GM13976 (cell line): ENCODE measurements around the gene BAIAP3.

Experiments
- DNase-seq: peaks from one replicate; pipeline ENCODE4 v3.0.0; 2012; ENCODE audit warnings: low spot score
- in situ Hi-C: fragments of 300-500 bp; cut with MboI; formaldehyde crosslinking; loops from one replicate; pipeline ENCODE4 v1.12.0; 2022; ENCODE audit warnings: low sequenced_read_pairs, mixed read lengths, inconsistent platforms; ENCODE audit not compliant: unreplicated experiment
- TF ChIP-seq, protein P1 (sequence below): IDR thresholded peaks from 2 replicates; pipeline ENCODE4 v1.5.1; 2012; ENCODE audit warnings: borderline replicate concordance, mild to moderate bottlenecking; ENCODE audit not compliant: insufficient read depth; ENCODE audit errors: extremely low read depth, missing control alignments, control extremely low read depth

Gene BAIAP3

DNA sequence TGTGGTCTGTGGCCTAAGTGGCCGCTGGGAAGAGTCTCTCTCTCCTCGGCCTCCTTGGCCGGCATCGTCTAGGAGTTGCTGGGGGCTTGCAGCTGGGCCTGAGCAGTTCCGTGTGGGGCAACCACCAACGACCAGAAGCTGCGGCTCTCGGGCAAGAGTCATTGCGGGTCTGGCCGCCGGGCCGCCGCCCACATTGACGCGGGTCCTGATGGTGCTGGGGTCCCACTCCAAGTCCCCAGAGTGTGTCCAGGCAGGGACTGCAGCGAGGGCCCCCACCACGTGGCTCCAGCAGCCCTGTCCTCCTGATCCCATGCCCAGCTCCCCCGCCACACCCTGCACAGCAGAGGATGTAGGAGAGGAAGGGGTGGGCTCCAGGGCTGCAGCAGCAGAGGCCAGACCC lies 50.1 kb downstream of the BAIAP3 start:
- in situ Hi-C loops, result no loop called here
- DNase-seq, result no peak
- TF ChIP-seq, protein P1, sequence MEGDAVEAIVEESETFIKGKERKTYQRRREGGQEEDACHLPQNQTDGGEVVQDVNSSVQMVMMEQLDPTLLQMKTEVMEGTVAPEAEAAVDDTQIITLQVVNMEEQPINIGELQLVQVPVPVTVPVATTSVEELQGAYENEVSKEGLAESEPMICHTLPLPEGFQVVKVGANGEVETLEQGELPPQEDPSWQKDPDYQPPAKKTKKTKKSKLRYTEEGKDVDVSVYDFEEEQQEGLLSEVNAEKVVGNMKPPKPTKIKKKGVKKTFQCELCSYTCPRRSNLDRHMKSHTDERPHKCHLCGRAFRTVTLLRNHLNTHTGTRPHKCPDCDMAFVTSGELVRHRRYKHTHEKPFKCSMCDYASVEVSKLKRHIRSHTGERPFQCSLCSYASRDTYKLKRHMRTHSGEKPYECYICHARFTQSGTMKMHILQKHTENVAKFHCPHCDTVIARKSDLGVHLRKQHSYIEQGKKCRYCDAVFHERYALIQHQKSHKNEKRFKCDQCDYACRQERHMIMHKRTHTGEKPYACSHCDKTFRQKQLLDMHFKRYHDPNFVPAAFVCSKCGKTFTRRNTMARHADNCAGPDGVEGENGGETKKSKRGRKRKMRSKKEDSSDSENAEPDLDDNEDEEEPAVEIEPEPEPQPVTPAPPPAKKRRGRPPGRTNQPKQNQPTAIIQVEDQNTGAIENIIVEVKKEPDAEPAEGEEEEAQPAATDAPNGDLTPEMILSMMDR, result no peak

- DNase-seq, result no peak
- TF ChIP-seq, protein P1, result no peak
- in situ Hi-C loops, result no loop called here
These were observed 51.8 kb downstream of the BAIAP3 start for GRCh38 chr16:1385232-1385631.

GRCh38 chr16:1387331-1387730 lies 53.9 kb downstream of the BAIAP3 start:
- TF ChIP-seq, protein P1, result no peak
- no peak for DNase-seq
- in situ Hi-C loops, result no loop called here

- DNase-seq, result no peak
- TF ChIP-seq, protein P1, result no peak
- in situ Hi-C loops, result no loop called here
These were observed 56.3 kb downstream of the BAIAP3 start for GRCh38 chr16:1389762-1390161.

DNA sequence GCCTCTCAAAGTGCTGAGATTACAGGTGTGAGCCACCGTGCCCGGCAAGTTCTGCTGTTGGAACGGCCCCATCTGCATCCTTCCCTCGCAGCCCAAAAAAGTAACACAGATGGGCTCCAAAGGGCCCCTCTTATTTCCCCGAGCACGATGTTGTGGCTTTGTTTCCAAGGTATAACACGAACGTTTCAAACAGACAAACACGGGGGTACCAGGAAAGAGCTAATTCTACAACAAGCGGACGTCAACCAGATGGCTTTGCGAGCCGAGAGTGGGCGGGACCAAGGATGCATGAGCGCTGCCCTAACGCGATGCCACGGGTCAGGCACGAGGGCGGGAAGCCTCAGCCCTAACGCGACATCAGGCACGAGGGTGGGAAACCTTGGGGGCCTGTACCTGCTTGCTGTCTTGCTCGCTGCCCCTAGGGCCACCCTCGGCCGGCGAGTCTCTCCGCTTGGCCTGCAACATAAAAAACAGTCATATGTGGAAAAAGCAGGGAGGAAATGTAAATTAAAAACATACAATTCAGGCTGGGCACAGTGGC lies 56.9 kb downstream of the BAIAP3 start:
- in situ Hi-C loops, result no loop called here
- TF ChIP-seq, protein P1, result no peak
- no peak for DNase-seq

DNA sequence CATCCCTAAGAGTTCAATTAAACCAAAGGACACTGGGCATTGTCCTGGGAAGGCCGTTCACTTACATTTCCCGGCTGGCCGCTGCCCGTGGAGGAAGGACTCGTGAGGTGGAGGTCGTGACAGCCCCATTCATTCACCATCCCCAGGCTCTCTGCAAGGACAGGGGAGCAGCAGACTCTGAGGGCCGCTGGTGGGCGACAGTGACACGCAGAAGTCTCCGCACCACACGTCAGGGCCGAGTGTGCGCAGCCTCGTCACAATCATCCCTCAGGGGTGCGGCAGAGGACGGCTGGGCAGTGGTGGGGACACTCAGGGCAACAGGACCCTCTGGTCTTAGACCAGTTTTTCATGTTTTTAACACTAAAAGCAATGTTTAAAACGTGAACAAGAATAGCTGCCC lies 59.4 kb downstream of the BAIAP3 start:
- TF ChIP-seq, protein P1, result no peak
- in situ Hi-C loops, result no loop called here

DNA sequence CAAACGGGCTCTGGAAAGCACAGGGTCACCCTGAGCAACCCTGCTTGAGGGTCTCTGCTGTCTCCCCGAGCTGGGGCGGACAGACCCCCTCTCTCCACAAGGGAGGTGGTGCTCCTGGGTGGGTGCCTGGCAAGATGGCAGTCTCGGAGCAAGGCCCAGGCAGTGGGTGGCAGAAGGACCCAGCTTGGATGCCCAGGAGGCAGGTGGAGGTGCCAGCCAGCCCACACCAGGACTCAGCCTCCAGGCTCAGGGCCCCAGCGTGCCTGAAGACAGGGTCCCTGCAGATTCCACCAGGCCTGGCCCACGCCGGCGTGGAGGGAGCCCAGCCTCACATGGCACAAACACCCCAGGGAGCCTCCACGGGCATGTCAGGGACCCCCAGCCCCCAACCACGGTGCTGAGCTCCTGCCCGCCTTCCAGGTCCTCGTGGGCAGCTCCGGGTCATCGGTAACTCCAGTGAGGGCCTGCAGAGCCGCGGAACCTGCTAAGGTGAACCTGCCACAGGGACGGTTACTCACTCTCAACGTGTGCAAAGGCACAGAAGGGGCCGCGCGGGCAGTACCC lies 60.2 kb downstream of the BAIAP3 start:
- TF ChIP-seq, protein P1, result no peak
- no peak for DNase-seq
- in situ Hi-C loops, result no loop called here

More for the DNA sequence above, 59.4 kb downstream of the BAIAP3 start:
- DNase-seq, result no peak
